GM18511 (cell line): ENCODE measurements around the gene ST7.

Source experiments
- ATAC-seq: cut with Tn5 transposase; IDR thresholded peaks from one replicate; pipeline ENCODE4 v1.9.1; 2021; ENCODE audit warnings: mild to moderate bottlenecking, moderate library complexity; ENCODE audit not compliant: unreplicated experiment

Gene ST7

GRCh38 chr7:117006907-117007684, 53.8 kb downstream of the ST7 start:
- no peak for ATAC-seq

- ATAC-seq = no peak
Measured at GRCh38 chr7:117008118-117008885, 55.0 kb downstream of the ST7 start.

GRCh38 chr7:117008886-117009531, 55.7 kb downstream of the ST7 start:
- no peak for ATAC-seq

GRCh38 chr7:117009705-117010361, 56.5 kb downstream of the ST7 start:
- no peak for ATAC-seq

DNA sequence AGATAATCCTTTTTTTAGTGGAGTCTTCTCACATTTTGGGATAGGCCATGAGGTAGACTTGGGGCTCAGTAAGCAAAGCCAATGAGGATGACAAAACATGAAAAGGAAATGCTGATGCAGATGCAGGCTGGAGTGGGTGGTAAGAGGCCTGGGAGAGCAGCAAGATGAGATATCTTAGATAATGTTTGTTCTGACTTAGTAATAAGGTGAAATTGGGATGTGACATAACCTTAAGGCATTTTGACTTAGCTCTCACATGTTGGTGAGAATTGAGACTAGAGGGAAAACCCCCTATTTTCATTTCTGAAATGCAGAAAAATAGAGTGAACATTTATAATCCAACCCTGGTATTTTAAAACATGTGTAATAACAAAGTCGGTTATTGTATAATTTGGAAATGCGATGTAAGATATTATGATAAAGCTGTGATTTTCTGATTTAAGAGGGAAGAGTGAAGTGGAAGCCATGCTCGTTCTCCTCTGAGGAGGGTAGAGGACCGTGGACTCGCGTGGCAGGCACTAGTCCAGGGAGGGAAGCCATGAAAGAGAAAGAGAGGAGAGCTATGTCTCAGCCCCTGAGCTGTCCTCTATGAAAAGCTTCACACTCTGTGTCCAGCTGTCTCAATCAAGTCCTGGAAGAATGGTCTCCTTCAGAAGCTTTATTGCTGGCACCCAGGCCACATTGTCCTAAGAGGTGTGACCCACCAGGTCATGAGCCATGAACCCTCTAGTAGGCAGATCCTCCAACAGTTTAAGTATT, 57.3 kb downstream of the ST7 start:
- peak; percentile 52 for ATAC-seq

- peak; percentile 78 for ATAC-seq
Measured at GRCh38 chr7:117011419-117012260, 58.3 kb downstream of the ST7 start.

GRCh38 chr7:117012284-117012683, 59.0 kb downstream of the ST7 start:
- peak; percentile 15 for ATAC-seq

GRCh38 chr7:117012696-117013095, 59.4 kb downstream of the ST7 start:
- no peak for ATAC-seq

GRCh38 chr7:117014099-117014656, 60.9 kb downstream of the ST7 start:
- ATAC-seq = no peak

GRCh38 chr7:117014673-117015133, 61.4 kb downstream of the ST7 start:
- ATAC-seq = peak; percentile 35

DNA sequence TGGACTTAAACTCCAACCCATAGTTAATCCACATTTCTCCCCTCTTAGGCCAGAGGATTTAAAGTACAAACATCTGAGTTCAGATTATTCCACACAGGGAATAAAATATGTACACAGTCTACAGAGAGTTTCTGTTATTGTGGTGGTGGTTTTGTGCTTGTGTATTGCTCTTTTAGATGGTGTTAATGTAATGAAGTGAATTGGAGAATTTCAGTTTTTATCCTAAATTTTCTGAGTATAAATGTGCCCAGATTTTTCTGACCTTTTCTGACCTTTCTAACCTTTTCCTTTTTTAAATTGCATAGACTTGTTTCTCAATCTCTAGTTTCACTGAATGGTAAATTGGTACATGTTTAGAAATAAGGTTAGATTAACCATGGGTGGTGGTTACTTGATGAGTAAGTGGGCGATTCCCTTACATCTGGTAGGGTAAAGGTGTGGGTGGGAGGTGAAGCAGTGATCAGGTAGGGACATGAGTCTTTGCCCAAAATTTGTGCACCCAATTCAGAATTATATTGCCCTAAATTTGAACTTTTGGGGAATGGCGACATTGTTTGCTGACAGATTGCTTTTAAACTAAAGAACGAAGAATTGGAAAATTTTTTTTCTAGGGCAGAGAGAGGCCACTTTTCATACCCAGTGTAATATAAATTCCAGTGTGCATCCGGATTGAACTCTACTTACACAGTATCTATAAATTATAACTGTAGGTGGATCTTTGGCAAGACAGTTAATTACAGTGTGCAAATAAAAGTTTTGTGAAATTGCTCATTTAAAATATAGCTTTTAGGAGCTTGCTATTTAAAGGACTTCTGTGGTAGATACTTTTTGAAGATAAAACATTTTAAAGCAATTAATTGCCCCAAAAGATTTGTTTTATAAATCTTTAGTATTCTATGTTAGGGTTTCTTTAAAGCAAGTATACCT, 62.2 kb downstream of the ST7 start:
- no peak for ATAC-seq

GRCh38 chr7:117017017-117017451, 63.7 kb downstream of the ST7 start:
- no peak for ATAC-seq

GRCh38 chr7:117017702-117018266, 64.5 kb downstream of the ST7 start:
- no peak for ATAC-seq

DNA sequence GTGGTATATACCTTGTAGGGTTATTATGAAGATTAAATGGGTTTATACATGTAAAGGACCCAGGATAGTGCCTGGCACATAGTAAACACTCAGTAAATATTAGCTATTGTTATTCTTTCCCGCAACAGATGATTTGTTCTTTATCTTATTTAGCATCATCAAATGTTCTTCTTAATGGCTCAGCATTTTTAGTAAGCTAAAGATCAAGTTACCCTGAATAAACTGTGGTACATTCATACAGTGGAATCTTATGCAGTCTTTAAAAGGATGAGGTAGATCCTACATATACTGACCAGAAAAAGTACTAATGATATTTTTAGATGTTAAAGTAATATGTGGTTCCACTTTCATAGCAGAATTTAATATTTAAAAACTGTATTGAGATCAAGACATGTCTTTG, 65.4 kb downstream of the ST7 start:
- ATAC-seq = no peak

DNA sequence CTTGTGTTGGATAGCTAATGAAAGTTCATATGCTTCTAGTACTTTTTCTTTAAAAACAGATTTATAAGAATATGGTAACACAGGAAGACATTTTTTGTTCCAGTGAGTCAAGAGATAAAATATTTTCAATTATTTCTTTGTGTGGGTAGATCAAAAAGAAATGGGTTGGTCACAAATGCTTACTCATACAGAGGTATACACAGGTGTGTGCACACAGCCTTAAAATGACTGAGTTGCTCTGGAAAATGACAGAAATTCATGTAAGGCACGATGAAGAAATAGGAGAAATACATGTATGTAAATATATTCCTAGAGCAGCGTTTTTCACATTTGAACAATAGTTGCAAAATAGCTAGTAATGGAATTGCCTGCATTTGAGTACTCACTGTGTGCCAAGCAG, 66.0 kb downstream of the ST7 start:
- no peak for ATAC-seq

- no peak for ATAC-seq
Measured at GRCh38 chr7:117019786-117020590, 66.7 kb downstream of the ST7 start.

DNA sequence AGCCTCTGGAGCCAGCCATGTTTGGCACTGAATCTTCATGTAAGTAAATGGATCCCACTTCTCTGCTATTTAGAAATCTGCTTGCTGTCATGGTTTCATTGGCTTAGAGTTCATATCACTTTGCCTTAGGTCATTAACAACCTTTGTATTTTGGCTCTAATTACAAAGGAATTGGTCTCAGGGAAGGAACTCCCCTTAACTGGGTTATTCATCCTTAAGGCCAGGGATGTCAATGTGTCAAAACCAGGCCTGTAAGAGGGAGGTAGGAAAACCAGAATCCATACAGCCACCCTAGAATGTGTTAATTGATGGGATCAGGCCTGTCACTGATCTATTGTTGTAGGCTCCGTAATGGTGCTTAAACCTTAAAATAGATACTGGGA, 67.3 kb downstream of the ST7 start:
- no peak for ATAC-seq
